NCI-H1436 (cell line): Measurements from ENCODE around the gene CD40.

Source experiments
- DNase-seq: peaks from one replicate; lab custom pipeline; 2025; lab: John Stamatoyannopoulos, UW

CD40 gene

GRCh38 chr20:46173652-46174468 lies 55.7 kb downstream of the CD40 start:
- DNase-seq, result no peak

GRCh38 chr20:46174469-46175126 lies 56.5 kb downstream of the CD40 start:
- no peak for DNase-seq

- DNase-seq, result no peak
Measured at GRCh38 chr20:46175127-46175494, 57.0 kb downstream of the CD40 start.

- DNase-seq, result no peak
Measured at GRCh38 chr20:46176739-46177378, 58.7 kb downstream of the CD40 start.

GRCh38 chr20:46177768-46178167 lies 59.7 kb downstream of the CD40 start:
- no peak for DNase-seq

- no peak for DNase-seq
Measured at GRCh38 chr20:46178891-46179290, 60.8 kb downstream of the CD40 start.
